SIG-M5 (cell line): ENCODE data around the gene MEGF11.
"Not testable (repeated sequence)": the region's sequence is repeated elsewhere in the genome, so short reads cannot be mapped to it uniquely, and the experiment has no call there.

Source experiments
- DNase-seq: peaks from one replicate; lab custom pipeline; 2025; lab: John Stamatoyannopoulos, UW

MEGF11 gene

DNA sequence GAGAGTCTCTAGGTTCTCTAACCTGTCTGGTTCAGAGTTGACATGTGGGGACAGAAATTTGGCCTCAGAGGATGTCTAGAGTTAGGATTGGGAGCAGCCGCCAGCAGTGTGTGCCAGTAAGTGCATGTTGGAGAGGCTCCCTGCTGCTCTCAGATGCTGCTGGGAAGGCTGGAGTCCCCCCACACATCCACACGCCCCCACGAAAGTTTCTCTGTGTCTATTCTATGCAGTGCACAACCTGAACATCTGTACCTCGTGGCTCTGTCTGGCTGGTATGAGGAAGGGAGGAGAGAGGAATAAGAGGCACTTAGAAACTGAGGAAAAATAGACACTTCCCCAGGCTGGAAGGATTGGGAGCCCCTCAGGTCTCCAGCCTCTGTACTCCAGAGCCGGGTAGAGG, 252.5 kb downstream of the MEGF11 start:
- no peak for DNase-seq

- no peak for DNase-seq
Observed at GRCh38 chr15:65998486-65998885, 255.1 kb downstream of the MEGF11 start.

DNA sequence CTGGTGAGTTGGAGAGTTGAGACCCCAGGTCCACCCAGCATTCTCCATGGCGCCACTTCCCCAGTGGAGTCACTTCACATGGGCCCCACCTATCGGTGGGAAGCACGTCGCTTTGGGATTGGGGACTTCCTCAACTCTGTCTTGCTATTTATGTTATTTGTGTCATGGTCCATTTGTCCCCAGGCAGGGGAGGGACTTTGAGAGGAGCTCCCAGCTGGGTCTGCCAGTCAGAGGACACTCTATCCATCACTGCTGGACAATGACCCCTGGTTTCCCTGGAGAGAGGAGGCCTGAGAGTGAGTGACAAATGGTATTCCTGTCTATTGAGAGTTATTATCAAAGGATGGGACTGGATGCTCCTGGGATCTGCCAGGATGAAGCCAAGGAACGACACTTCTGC, 256.6 kb downstream of the MEGF11 start:
- no peak for DNase-seq

GRCh38 chr15:65994832-65995231, 258.7 kb downstream of the MEGF11 start:
- no peak for DNase-seq

GRCh38 chr15:65993762-65994161, 259.8 kb downstream of the MEGF11 start:
- DNase-seq = no peak

- DNase-seq = no peak
Observed at GRCh38 chr15:65993236-65993635, 260.3 kb downstream of the MEGF11 start.

GRCh38 chr15:65991721-65992483, 261.6 kb downstream of the MEGF11 start:
- DNase-seq = no peak

- DNase-seq = no peak
Observed at GRCh38 chr15:65990298-65990981, 263.1 kb downstream of the MEGF11 start.

DNA sequence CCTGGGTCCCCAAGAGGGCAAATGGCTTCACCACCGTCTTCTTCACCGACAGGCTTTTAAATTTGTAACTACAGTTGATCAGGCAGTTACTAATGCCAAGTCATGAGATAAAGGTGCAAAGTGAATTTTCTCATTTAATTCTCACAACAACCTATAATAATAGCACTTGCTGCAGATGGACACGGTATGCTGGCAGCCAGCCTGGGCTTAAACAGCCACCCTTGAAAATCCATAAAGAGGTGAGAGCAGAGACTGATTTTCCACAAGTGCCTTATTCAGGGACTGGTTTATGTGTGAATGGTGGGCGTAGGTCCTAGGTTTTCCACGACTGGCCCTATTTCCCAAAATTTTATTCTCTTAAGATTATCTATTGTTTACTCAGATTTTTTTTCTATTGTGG, 266.4 kb downstream of the MEGF11 start:
- no peak for DNase-seq

DNA sequence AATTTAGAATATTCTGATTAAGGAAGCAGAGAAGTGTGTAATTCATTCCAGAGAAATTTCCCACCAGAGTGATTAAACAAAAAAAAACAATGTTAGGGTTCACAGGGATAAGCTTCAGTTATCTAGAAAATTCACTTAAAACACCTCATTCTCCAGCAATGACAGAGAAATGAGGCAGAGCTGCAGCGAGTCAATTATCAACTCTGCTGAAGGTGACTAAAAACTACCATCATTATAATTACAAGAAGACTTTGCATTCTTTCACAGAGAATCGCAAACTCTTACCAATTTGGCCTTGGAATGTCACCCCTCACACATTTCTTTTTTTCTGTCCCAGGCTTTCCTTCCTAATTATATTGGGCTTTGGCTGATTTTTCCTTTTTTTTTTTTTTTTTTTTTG, 267.1 kb downstream of the MEGF11 start:
- DNase-seq = no peak

GRCh38 chr15:65985387-65985786, 268.2 kb downstream of the MEGF11 start:
- no peak for DNase-seq

DNA sequence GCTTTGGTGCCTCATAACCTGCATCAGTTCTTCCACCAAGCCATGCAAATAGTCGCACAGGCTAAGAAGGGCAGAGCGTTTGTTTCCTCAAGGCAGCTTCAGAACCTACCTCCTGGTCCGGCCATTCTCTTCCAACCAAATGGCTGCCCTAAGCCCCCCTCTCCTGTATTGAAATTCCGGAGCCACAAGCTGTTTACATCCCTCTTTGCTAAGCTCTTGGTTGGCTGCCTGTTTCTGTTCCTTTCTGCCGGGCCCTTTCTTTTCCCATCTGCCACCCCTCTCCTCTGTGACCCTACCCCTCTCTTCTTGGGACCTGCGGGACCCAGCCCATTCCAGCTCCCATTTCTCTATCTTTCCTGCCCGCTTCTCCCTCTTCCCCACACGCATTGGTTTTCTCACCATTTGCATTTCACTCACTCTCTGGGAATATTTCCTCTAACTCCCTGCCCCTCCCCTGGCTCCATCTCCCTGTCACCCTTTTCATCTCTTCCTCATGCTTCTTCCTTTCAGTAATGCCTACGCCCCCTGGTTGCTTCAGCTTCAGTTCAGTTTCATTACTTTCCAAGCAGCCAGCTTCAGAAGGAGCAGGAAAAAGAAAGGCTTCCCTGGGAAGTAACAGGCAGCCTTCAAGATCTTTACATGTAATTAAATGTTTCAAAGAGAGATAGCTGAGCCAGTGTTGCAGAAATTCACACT, 270.8 kb downstream of the MEGF11 start:
- DNase-seq = no peak

DNA sequence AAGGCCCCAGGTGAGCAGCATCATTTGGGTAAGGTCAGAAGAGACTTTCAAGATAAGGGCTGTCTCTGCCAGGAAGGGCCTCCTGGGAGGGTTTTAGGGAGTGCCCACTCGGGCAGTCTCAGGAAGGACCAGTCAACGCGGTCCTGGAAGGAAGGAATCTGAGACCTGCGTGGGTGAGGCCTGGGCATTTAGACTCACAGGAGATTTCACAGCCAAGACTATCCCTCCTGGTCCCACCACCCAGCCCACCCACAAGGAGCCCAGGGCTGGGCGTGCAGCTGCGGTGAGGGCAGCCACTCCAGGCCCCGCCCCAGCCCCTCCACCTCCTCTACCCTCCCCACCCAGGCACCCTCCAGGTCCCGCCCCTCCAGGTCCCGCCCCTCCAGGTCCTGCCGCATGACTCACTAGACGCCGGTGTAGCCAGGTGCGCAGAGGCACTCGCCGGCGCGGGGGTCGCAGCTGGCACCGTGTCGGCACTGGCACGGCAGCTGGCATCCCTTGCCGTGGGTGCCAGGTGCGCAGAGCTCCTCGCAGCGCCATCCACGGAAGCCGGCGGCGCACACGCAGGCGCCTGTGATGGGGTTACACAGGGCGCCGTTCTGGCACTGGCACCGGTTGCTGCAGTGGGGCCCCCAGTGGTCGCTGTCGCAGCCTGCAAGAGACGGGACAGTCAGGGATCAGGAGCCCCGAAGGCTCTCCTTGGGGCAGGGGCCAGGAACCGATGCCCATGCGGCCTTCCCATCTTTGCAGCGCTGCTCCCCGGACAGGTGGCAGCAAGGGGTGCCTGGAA, 271.5 kb downstream of the MEGF11 start:
- DNase-seq = no peak

- no peak for DNase-seq
Observed at GRCh38 chr15:65980824-65981456, 272.6 kb downstream of the MEGF11 start.

DNA sequence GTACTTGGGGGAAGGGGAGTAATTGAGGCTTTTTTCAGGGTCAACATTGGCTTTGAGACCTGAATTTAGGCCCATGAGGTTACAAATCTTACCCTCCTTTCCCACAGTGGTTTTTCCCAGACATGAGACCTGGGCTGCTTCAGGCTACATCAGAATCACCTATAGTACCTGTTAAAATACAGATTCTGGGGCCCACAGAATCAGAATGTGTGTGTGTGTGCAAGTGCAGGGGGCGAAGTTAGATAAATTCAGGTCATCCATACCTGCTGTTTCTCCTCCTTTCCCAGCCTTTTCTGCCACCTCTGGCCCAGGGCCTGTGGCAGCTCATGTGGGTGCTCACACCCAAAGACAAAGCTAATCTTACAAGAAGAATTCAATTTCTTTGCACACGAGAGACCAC, 273.7 kb downstream of the MEGF11 start:
- no peak for DNase-seq

GRCh38 chr15:65979316-65979715, 274.2 kb downstream of the MEGF11 start:
- DNase-seq = no peak

DNA sequence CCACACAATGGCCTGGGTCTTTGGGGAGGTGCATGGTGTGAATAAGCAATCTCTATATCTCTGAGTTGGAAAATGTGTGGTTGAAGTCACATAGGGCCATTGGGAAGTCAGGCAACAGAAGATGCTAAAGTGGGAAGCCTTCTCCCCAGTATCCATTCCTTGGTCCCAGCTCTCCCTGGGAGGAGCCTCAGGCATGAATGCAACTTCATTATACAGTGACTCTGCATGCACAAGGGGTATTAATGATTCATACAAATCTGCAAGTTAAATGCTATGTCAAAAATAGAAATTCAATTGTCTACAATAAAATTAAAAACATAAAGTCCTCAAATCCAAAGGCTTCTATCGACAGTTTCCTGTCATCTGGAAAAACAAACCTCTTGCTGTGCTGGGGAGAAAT, 275.4 kb downstream of the MEGF11 start:
- DNase-seq = no peak

- DNase-seq = not testable (repeated sequence)
Observed at GRCh38 chr15:65976196-65976595, 277.4 kb downstream of the MEGF11 start.

DNA sequence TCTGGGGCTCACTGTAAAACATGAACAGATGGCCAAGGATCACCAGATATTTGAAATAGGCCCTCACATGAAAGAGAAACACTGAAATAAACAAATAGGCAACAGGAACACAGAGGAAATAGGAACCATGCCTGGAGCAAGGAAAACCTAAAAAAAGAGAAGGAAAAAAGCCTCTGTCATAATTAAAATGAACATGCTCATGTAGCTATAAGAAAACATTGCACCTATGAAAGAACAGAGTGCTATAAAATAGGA, 281.9 kb downstream of the MEGF11 start:
- no peak for DNase-seq

- no peak for DNase-seq
Observed at GRCh38 chr15:65970937-65971740, 282.4 kb downstream of the MEGF11 start.
